DMS53 treated with DMSO at 0.1 percent for 48 hours (cell line): ENCODE results near the gene ZNF286A.
"Not testable (repeated sequence)": the region's sequence is repeated elsewhere in the genome, so short reads cannot be mapped to it uniquely, and the experiment has no call there.

ENCODE experiments used
- DNase-seq: peaks from one replicate; lab custom pipeline; 2025; ENCODE audit not compliant: unreplicated experiment; lab: John Stamatoyannopoulos, UW

ZNF286A gene

DNA sequence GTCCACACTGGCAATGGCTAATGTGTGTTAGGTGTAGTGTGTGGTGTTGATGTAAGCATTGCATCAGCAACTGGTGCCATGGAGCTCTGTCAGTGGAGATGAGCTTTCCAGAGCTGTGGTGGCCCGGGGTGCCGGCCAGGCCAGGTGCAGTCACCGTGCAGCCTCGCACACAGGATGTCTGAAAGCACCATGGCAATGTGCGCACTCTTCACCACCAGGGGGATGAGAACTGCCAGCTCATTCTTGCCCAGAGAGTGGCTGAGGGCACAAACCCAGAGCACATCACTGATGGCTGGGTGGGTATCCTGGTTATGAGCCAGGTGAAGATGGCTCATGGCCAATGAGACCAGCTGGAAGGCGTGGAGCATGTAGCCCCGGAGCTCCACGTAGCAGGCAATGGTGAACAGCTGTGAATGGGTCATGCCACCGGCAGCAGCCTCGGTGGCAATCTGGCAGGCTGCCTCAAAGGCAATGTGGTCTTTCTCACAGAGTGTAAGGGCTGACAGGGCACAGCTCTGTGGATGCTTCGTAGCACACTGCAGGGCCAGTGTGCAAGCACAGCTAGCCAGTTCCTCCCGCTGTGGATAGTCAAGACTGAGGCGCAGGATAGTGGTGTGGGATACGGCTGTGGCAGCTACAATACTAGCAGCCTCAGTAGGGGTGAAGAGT is 69.4 kb downstream of the ZNF286A start:
- not testable (repeated sequence) for DNase-seq
